ENCODE measurements around the gene PIGK.
"Not testable (repeated sequence)": the region's sequence is repeated elsewhere in the genome, so short reads cannot be mapped to it uniquely, and the experiment has no call there.

PIGK gene

GRCh38 chr1:77232829-77233228 is 13.6 kb upstream of the PIGK start:
- H3K36me3 ChIP-seq (ENCODE audit: control insufficient read depth, insufficient read depth, low read length): no peaks in the 10 kb centered on the region
- no peaks in the 10 kb centered on the region for H3K9me3 ChIP-seq (ENCODE audit: control insufficient read depth, low read length)
- no peaks in the 10 kb centered on the region for H3K4me1 ChIP-seq (ENCODE audit: control insufficient read depth, insufficient read depth, low read length, poor library complexity, severe bottlenecking)
- no peak overlapping the region for H3K27ac ChIP-seq (ENCODE audit: low read depth, low read length, severe bottlenecking)
- no peak overlapping the region for H3K4me3 ChIP-seq (ENCODE audit: extremely low read depth, insufficient read depth, low read length, poor library complexity, severe bottlenecking)
- WGBS, 2 experiments (ENCODE audit: insufficient coverage in 2 of 2): 100% methylated on average over 1 of the region's 1 CpG; no CpG with 5 or more reads in 1 of the 2 experiments

GRCh38 chr1:77230051-77230450 is 10.8 kb upstream of the PIGK start:
- no peak overlapping the region for H3K27ac ChIP-seq (ENCODE audit: low read depth, low read length, severe bottlenecking)

GRCh38 chr1:77228836-77229235 is 9.6 kb upstream of the PIGK start:
- Histone ChIP-seq H3K4me1 (ENCODE audit: control insufficient read depth, insufficient read depth, low read length, poor library complexity, severe bottlenecking) (no peaks in the 10 kb centered on the region), H3K9me3 (ENCODE audit: control insufficient read depth, low read length) (no peaks in the 10 kb centered on the region), H3K4me3 (ENCODE audit: extremely low read depth, insufficient read depth, low read length, poor library complexity, severe bottlenecking) (no peak overlapping the region), H3K36me3 (ENCODE audit: control insufficient read depth, insufficient read depth, low read length) (no peaks in the 10 kb centered on the region), H3K27ac (ENCODE audit: low read depth, low read length, severe bottlenecking) (no peak overlapping the region)

More at GRCh38 chr1:77230051-77230450, 10.8 kb upstream of the PIGK start:
- no CpG with 5 or more reads among the region's 1 CpG for WGBS, 2 experiments (ENCODE audit: insufficient coverage in 2 of 2)
- Histone ChIP-seq H3K36me3 (ENCODE audit: control insufficient read depth, insufficient read depth, low read length) (no peaks in the 10 kb centered on the region), H3K4me1 (ENCODE audit: control insufficient read depth, insufficient read depth, low read length, poor library complexity, severe bottlenecking) (no peaks in the 10 kb centered on the region), H3K9me3 (ENCODE audit: control insufficient read depth, low read length) (no peaks in the 10 kb centered on the region), H3K4me3 (ENCODE audit: extremely low read depth, insufficient read depth, low read length, poor library complexity, severe bottlenecking) (no peak overlapping the region)

- Histone ChIP-seq H3K27ac (ENCODE audit: low read depth, low read length, severe bottlenecking) (no peak overlapping the region), H3K9me3 (ENCODE audit: control insufficient read depth, low read length) (no peaks in the 10 kb centered on the region), H3K36me3 (ENCODE audit: control insufficient read depth, insufficient read depth, low read length) (no peaks in the 10 kb centered on the region), H3K4me3 (ENCODE audit: extremely low read depth, insufficient read depth, low read length, poor library complexity, severe bottlenecking) (no peak overlapping the region), H3K4me1 (ENCODE audit: control insufficient read depth, insufficient read depth, low read length, poor library complexity, severe bottlenecking) (no peaks in the 10 kb centered on the region)
- 67 to 79% methylated on average over 2 to 3 of the region's 3 CpGs for WGBS, 2 experiments (ENCODE audit: insufficient coverage in 2 of 2)
Observed at GRCh38 chr1:77227381-77227780, 8.2 kb upstream of the PIGK start.

- Histone ChIP-seq H3K27ac (ENCODE audit: low read depth, low read length, severe bottlenecking) (no peak overlapping the region), H3K4me1 (ENCODE audit: control insufficient read depth, insufficient read depth, low read length, poor library complexity, severe bottlenecking) (no peaks in the 10 kb centered on the region)
- WGBS, 2 experiments (ENCODE audit: insufficient coverage in 2 of 2): 79 to 82% methylated on average over 5 of the region's 5 CpGs
Observed at GRCh38 chr1:77222496-77222895, 3.3 kb upstream of the PIGK start.

GRCh38 chr1:77220687-77221463 is 1.6 kb upstream of the PIGK start:
- Histone ChIP-seq H3K4me3 (ENCODE audit: extremely low read depth, insufficient read depth, low read length, poor library complexity, severe bottlenecking) (no peak overlapping the region), H3K4me1 (ENCODE audit: control insufficient read depth, insufficient read depth, low read length, poor library complexity, severe bottlenecking) (no peaks in the 10 kb centered on the region), H3K27ac (ENCODE audit: low read depth, low read length, severe bottlenecking) (no peak overlapping the region), H3K36me3 (ENCODE audit: control insufficient read depth, insufficient read depth, low read length) (peaks cover 7% of the 10 kb centered on the region), H3K9me3 (ENCODE audit: control insufficient read depth, low read length) (no peaks in the 10 kb centered on the region)
- 100% methylated on average over 1 of the region's 3 CpGs for WGBS, 2 experiments (ENCODE audit: insufficient coverage in 2 of 2)

More at GRCh38 chr1:77222496-77222895, 3.3 kb upstream of the PIGK start:
- Histone ChIP-seq H3K9me3 (ENCODE audit: control insufficient read depth, low read length) (no peaks in the 10 kb centered on the region), H3K36me3 (ENCODE audit: control insufficient read depth, insufficient read depth, low read length) (peaks cover 7% of the 10 kb centered on the region), H3K4me3 (ENCODE audit: extremely low read depth, insufficient read depth, low read length, poor library complexity, severe bottlenecking) (no peak overlapping the region)

GRCh38 chr1:77218477-77219165 is 609 bp downstream of the PIGK start:
- Histone ChIP-seq H3K36me3 (ENCODE audit: control insufficient read depth, insufficient read depth, low read length) (peaks cover 7% of the 10 kb centered on the region), H3K4me3 (ENCODE audit: extremely low read depth, insufficient read depth, low read length, poor library complexity, severe bottlenecking) (peak overlapping the region; percentile 77), H3K4me1 (ENCODE audit: control insufficient read depth, insufficient read depth, low read length, poor library complexity, severe bottlenecking) (no peaks in the 10 kb centered on the region), H3K27ac (ENCODE audit: low read depth, low read length, severe bottlenecking) (peak overlapping the region; percentile 58), H3K9me3 (ENCODE audit: control insufficient read depth, low read length) (no peaks in the 10 kb centered on the region)
- 20 to 29% methylated on average over 8 to 10 of the region's 12 CpGs for WGBS, 2 experiments (ENCODE audit: insufficient coverage in 2 of 2)

GRCh38 chr1:77204043-77204442 is 15.2 kb downstream of the PIGK start:
- H3K9me3 ChIP-seq (ENCODE audit: control insufficient read depth, low read length); H3K4me1 ChIP-seq (ENCODE audit: control insufficient read depth, insufficient read depth, low read length, poor library complexity, severe bottlenecking); H3K27ac ChIP-seq (ENCODE audit: low read depth, low read length, severe bottlenecking); H3K36me3 ChIP-seq (ENCODE audit: control insufficient read depth, insufficient read depth, low read length); H3K4me3 ChIP-seq (ENCODE audit: extremely low read depth, insufficient read depth, low read length, poor library complexity, severe bottlenecking): not testable (repeated sequence)
- 97 to 100% methylated on average over 2 to 3 of the region's 3 CpGs for WGBS, 2 experiments (ENCODE audit: insufficient coverage in 2 of 2)

- H3K4me3 ChIP-seq (ENCODE audit: extremely low read depth, insufficient read depth, low read length, poor library complexity, severe bottlenecking): no peak overlapping the region
- WGBS, 2 experiments (ENCODE audit: insufficient coverage in 2 of 2): 100% methylated on average over 1 of the region's 3 CpGs; no CpG with 5 or more reads in 1 of the 2 experiments
- H3K27ac ChIP-seq (ENCODE audit: low read depth, low read length, severe bottlenecking): no peak overlapping the region
- no peaks in the 10 kb centered on the region for H3K36me3 ChIP-seq (ENCODE audit: control insufficient read depth, insufficient read depth, low read length)
- no peaks in the 10 kb centered on the region for H3K4me1 ChIP-seq (ENCODE audit: control insufficient read depth, insufficient read depth, low read length, poor library complexity, severe bottlenecking)
- no peaks in the 10 kb centered on the region for H3K9me3 ChIP-seq (ENCODE audit: control insufficient read depth, low read length)
Observed at GRCh38 chr1:77202751-77203150, 16.5 kb downstream of the PIGK start.

GRCh38 chr1:77200806-77201205 is 18.4 kb downstream of the PIGK start:
- Histone ChIP-seq H3K4me1 (ENCODE audit: control insufficient read depth, insufficient read depth, low read length, poor library complexity, severe bottlenecking) (no peaks in the 10 kb centered on the region), H3K36me3 (ENCODE audit: control insufficient read depth, insufficient read depth, low read length) (no peaks in the 10 kb centered on the region), H3K4me3 (ENCODE audit: extremely low read depth, insufficient read depth, low read length, poor library complexity, severe bottlenecking) (no peak overlapping the region), H3K9me3 (ENCODE audit: control insufficient read depth, low read length) (no peaks in the 10 kb centered on the region), H3K27ac (ENCODE audit: low read depth, low read length, severe bottlenecking) (no peak overlapping the region)
- WGBS, 2 experiments (ENCODE audit: insufficient coverage in 2 of 2): 92% methylated on average over 2 of the region's 2 CpGs; no CpG with 5 or more reads in 1 of the 2 experiments

GRCh38 chr1:77200293-77200692 is 18.9 kb downstream of the PIGK start:
- Histone ChIP-seq H3K4me1 (ENCODE audit: control insufficient read depth, insufficient read depth, low read length, poor library complexity, severe bottlenecking) (no peaks in the 10 kb centered on the region), H3K27ac (ENCODE audit: low read depth, low read length, severe bottlenecking) (no peak overlapping the region), H3K9me3 (ENCODE audit: control insufficient read depth, low read length) (no peaks in the 10 kb centered on the region), H3K4me3 (ENCODE audit: extremely low read depth, insufficient read depth, low read length, poor library complexity, severe bottlenecking) (no peak overlapping the region), H3K36me3 (ENCODE audit: control insufficient read depth, insufficient read depth, low read length) (no peaks in the 10 kb centered on the region)
